ENCODE results near the gene FNDC8. TPM values are rescaled to one million over a fixed set of nuclear protein-coding genes. Genes with fewer than 3 reads are reported as not detected.
"Not testable (repeated sequence)": the region's sequence is repeated elsewhere in the genome, so short reads cannot be mapped to it uniquely, and the experiment has no call there.

Gene FNDC8
- total RNA-seq, 2 experiments from 2014 or later, result not detected

- no peaks in the 10 kb centered on the region for H3K9me3 Mint-ChIP-seq
- H3K4me1 Mint-ChIP-seq (ENCODE audit: low read depth), result peaks cover 52% of the 10 kb centered on the region
- intact Hi-C loops (cut with micrococcal nuclease), result loop anchor here (2.0 to 5.0 kb wide), 2 partner anchors 81 to 376 kb away; partner anchors contain the start of genes SLFN12L and SLFN5
- H3K36me3 Mint-ChIP-seq, result no peaks in the 10 kb centered on the region
- POLR2A ChIA-PET, result interaction anchor here (0.9 kb wide), 1 partner anchor 212 kb away, joined by 3 read pairs; the partner anchor contains the start of gene SLFN11
- H3K27me3 Mint-ChIP-seq, result no peaks in the 10 kb centered on the region
- CTCF ChIA-PET, result interaction anchor here (0.9 to 1.1 kb wide), 2 partner anchors 8 to 10 kb away, joined by 3 read pairs; no protein-coding TSS in a partner anchor
- DNase-seq, result peak; percentile 26
- peak overlapping the region; percentile 46 for H3K27ac Mint-ChIP-seq
- H3K4me3 Mint-ChIP-seq, result peak overlapping the region; percentile 28
These were observed 39.9 kb downstream of the FNDC8 start for GRCh38 chr17:35161281-35161761.

DNA sequence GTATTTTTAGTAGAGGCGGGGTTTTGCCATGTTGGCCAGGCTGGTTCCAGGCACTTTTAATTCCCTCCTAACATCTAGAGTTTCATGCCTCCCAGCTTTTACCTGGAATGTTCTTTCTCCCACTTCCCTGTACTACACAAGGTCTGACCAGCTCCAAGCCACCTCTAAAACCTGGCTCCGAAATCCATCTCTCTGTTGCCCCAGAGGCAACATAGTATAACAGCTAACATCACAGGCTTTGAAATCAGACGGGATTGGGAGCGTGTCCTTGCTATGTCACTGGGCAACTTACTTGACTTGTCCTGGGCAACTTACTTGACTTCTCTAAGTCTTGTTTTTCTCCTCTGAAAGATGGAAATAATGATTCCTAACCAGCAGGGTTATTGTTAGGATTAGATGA is 41.3 kb downstream of the FNDC8 start:
- no peaks in the 10 kb centered on the region for H3K9me3 Mint-ChIP-seq
- DNase-seq, result no peak
- peaks cover 55% of the 10 kb centered on the region for H3K4me1 Mint-ChIP-seq (ENCODE audit: low read depth)
- no peak overlapping the region for H3K4me3 Mint-ChIP-seq
- no peak overlapping the region for H3K27ac Mint-ChIP-seq
- ChIA-PET POLR2A (no interaction called here), CTCF (no interaction called here)
- H3K36me3 Mint-ChIP-seq, result no peaks in the 10 kb centered on the region
- no peaks in the 10 kb centered on the region for H3K27me3 Mint-ChIP-seq
- intact Hi-C loops (cut with micrococcal nuclease), result loop anchor here (5.0 kb wide), 1 partner anchor 375 kb away; the partner anchor contains the start of gene SLFN12L

GRCh38 chr17:35163886-35164285 is 42.5 kb downstream of the FNDC8 start:
- POLR2A ChIA-PET, result no interaction called here

GRCh38 chr17:35164716-35165115 is 43.3 kb downstream of the FNDC8 start:
- peaks cover 53% of the 10 kb centered on the region for H3K4me1 Mint-ChIP-seq (ENCODE audit: low read depth)

More at GRCh38 chr17:35163886-35164285, 42.5 kb downstream of the FNDC8 start:
- H3K27me3 Mint-ChIP-seq, result no peaks in the 10 kb centered on the region
- intact Hi-C loops (cut with micrococcal nuclease), result loop anchor here (5.0 kb wide), 1 partner anchor 373 kb away; the partner anchor contains the start of gene SLFN12L
- H3K27ac Mint-ChIP-seq, result no peak overlapping the region
- peaks cover 59% of the 10 kb centered on the region for H3K4me1 Mint-ChIP-seq (ENCODE audit: low read depth)
- no peak for DNase-seq
- CTCF ChIA-PET, result interaction anchor here (1.2 kb wide), 1 partner anchor 75 kb away, joined by 3 read pairs; no protein-coding TSS in a partner anchor
- no peaks in the 10 kb centered on the region for H3K36me3 Mint-ChIP-seq
- H3K9me3 Mint-ChIP-seq, result no peaks in the 10 kb centered on the region
- H3K4me3 Mint-ChIP-seq, result no peak overlapping the region

DNA sequence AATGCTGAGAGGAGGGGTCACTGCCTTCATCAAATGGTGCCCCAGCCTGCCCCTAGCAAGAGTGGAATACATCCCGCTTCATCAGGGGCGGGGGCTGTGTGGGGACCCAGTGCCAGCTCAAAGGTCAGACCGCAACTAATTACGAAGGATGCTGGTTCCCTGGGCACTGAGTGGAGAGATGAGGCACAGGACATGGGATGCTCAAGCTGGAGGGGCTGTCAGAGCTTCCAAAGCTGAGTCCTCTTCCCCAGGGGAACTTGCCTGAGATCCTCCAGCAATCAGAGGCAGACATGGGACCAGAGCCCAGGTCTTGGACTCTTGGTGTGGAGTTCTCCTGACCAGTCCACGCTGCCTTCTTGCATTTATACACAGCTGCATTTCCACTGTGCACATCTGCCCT is 45.1 kb downstream of the FNDC8 start:
- Mint-ChIP-seq H3K4me1 (ENCODE audit: low read depth) (peaks cover 35% of the 10 kb centered on the region), H3K27ac (no peak overlapping the region), H3K36me3 (no peaks in the 10 kb centered on the region), H3K9me3 (no peaks in the 10 kb centered on the region), H3K4me3 (no peak overlapping the region), H3K27me3 (no peaks in the 10 kb centered on the region)
- intact Hi-C loops (cut with micrococcal nuclease), result no loop called here
- no peak for DNase-seq
- ChIA-PET CTCF (interaction anchor here (0.8 kb wide), 1 partner anchor 447 kb away, joined by 3 read pairs; no protein-coding TSS in a partner anchor), POLR2A (no interaction called here)

More at GRCh38 chr17:35164716-35165115, 43.3 kb downstream of the FNDC8 start:
- Mint-ChIP-seq H3K36me3 (no peaks in the 10 kb centered on the region), H3K9me3 (no peaks in the 10 kb centered on the region), H3K4me3 (no peak overlapping the region), H3K27ac (no peak overlapping the region), H3K27me3 (no peaks in the 10 kb centered on the region)
- CTCF ChIA-PET, result interaction anchor here (1.2 to 1.5 kb wide), 3 partner anchors 11 to 744 kb away, joined by 3 read pairs; no protein-coding TSS in a partner anchor
- no peak for DNase-seq
- POLR2A ChIA-PET, result no interaction called here
- intact Hi-C loops (cut with micrococcal nuclease), result loop anchor here (5.0 kb wide), 1 partner anchor 373 kb away; the partner anchor contains the start of gene SLFN12L

- DNase-seq, result no peak
- intact Hi-C loops (cut with micrococcal nuclease), result no loop called here
- H3K4me3 Mint-ChIP-seq, result no peak overlapping the region
- ChIA-PET POLR2A (no interaction called here), CTCF (interaction anchor here (0.8 kb wide), 1 partner anchor 446 kb away, joined by 3 read pairs; no protein-coding TSS in a partner anchor)
- no peak overlapping the region for H3K27ac Mint-ChIP-seq
- H3K4me1 Mint-ChIP-seq (ENCODE audit: low read depth), result peaks cover 34% of the 10 kb centered on the region
- H3K9me3 Mint-ChIP-seq, result no peaks in the 10 kb centered on the region
- no peaks in the 10 kb centered on the region for H3K36me3 Mint-ChIP-seq
- H3K27me3 Mint-ChIP-seq, result no peaks in the 10 kb centered on the region
These were observed 45.6 kb downstream of the FNDC8 start for GRCh38 chr17:35167046-35167445.

DNA sequence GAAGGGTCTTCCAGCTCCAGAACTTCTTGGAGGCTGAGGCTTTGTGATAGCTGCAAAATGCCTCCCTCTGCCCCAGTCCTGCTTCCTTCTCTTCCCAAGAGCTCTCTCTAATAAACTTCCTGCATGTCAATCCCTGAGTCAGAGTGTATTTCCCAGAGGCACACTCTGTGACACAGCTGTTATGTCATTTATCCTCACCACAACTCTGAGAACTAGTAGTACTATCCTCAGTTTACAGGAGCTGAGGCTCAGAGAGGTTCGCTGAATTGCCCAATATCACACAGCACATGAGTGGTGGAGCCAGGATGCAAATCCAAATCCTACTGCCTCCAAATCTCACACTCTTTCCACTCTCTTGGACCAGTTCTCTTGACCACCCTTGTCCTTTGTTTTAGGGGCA is 46.3 kb downstream of the FNDC8 start:
- ChIA-PET CTCF (interaction anchor here (2.1 kb wide), 1 partner anchor 24 kb away, joined by 6 read pairs; no protein-coding TSS in a partner anchor), POLR2A (no interaction called here)
- H3K27ac Mint-ChIP-seq, result no peak overlapping the region
- no peaks in the 10 kb centered on the region for H3K9me3 Mint-ChIP-seq
- intact Hi-C loops (cut with micrococcal nuclease), result no loop called here
- H3K4me3 Mint-ChIP-seq, result no peak overlapping the region
- H3K4me1 Mint-ChIP-seq (ENCODE audit: low read depth), result peaks cover 33% of the 10 kb centered on the region
- no peaks in the 10 kb centered on the region for H3K27me3 Mint-ChIP-seq
- H3K36me3 Mint-ChIP-seq, result no peaks in the 10 kb centered on the region
- no peak for DNase-seq

GRCh38 chr17:35169835-35170363 is 48.5 kb downstream of the FNDC8 start:
- peaks cover 30% of the 10 kb centered on the region for H3K4me1 Mint-ChIP-seq (ENCODE audit: low read depth)
- intact Hi-C loops (cut with micrococcal nuclease), result loop anchor here (5.0 kb wide), 1 partner anchor 142 kb away; no protein-coding TSS in a partner anchor
- H3K27me3 Mint-ChIP-seq, result no peaks in the 10 kb centered on the region
- H3K4me3 Mint-ChIP-seq, result no peak overlapping the region
- POLR2A ChIA-PET, result interaction anchor here (1.1 kb wide), 1 partner anchor 69 kb away, joined by 4 read pairs; no protein-coding TSS in a partner anchor
- CTCF ChIA-PET, result interaction anchor here (1.2 to 1.3 kb wide), 2 partner anchors 9 to 143 kb away, joined by 3 to 4 read pairs; no protein-coding TSS in a partner anchor
- peak; percentile 4 for DNase-seq
- no peak overlapping the region for H3K27ac Mint-ChIP-seq
- H3K36me3 Mint-ChIP-seq, result no peaks in the 10 kb centered on the region
- H3K9me3 Mint-ChIP-seq, result no peaks in the 10 kb centered on the region

DNA sequence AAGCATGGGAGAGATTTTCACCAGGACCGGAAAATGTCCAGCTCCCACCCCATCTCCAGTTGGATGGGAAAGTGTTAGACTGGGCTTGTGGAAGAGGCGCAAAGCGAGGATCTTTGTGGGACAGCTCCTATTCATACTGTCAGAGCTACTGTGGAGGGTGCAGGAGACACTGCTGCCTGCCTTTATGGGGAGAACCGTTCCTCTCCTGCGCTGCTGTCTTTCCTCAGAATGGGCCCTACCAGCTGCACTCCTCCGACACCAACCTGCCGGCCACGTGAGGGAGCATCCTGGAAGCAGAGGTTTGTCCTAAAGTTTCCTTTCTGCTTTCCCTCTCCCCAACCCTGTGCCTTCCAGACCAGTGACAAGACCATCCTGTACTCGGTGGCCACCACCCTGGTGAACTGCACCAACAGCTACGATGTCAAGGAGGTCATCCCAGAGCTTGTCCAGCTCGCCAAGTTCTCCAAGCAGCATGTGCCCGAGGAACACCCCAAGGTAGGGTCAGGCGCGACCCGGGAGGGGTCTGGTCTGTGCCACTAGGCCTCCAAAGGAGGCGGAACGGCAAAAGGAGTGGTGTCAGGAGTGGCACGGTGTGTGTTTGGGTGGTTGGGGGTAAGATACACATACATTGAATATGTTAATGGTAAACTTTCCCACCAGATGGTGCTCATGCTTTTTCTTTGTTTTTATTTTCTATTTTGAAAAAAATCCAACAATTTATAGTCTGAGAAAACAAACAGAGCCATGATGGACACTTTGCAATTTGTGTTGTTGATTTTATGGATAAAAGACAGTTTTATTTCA is 49.8 kb downstream of the FNDC8 start:
- no peak overlapping the region for H3K4me3 Mint-ChIP-seq
- CTCF ChIA-PET, result interaction anchor here (0.6 to 1.5 kb wide), 11 partner anchors 10 to 576 kb away, joined by 3 to 6 read pairs (median 3); partner anchors contain the start of gene SLFN5
- H3K4me1 Mint-ChIP-seq (ENCODE audit: low read depth), result peaks cover 33% of the 10 kb centered on the region

GRCh38 chr17:35171834-35172233 is 50.4 kb downstream of the FNDC8 start:
- Mint-ChIP-seq H3K27me3 (no peaks in the 10 kb centered on the region), H3K9me3 (no peaks in the 10 kb centered on the region), H3K36me3 (no peaks in the 10 kb centered on the region), H3K4me3 (no peak overlapping the region), H3K27ac (no peak overlapping the region), H3K4me1 (ENCODE audit: low read depth) (peaks cover 34% of the 10 kb centered on the region)
- ChIA-PET POLR2A (interaction anchor here (0.7 kb wide), 1 partner anchor 365 kb away, joined by 3 read pairs; no protein-coding TSS in a partner anchor), CTCF (interaction anchor here (1.0 to 1.5 kb wide), 2 partner anchors 71 to 368 kb away, joined by 3 to 4 read pairs; partner anchors contain the start of gene SLFN5)
- intact Hi-C loops (cut with micrococcal nuclease), result loop anchor here (1.0 to 5.0 kb wide), 3 partner anchors 70 to 361 kb away; no protein-coding TSS in a partner anchor
- no peak for DNase-seq

More for the DNA sequence above, 49.8 kb downstream of the FNDC8 start:
- Mint-ChIP-seq H3K27ac (peak overlapping the region; percentile 38), H3K36me3 (no peaks in the 10 kb centered on the region), H3K27me3 (no peaks in the 10 kb centered on the region), H3K9me3 (no peaks in the 10 kb centered on the region)
- intact Hi-C loops (cut with micrococcal nuclease), result loop anchor here (1.0 to 5.0 kb wide), 3 partner anchors 71 to 362 kb away; no protein-coding TSS in a partner anchor
- peak; percentile 10 for DNase-seq
- POLR2A ChIA-PET, result interaction anchor here (0.5 to 1.1 kb wide), 3 partner anchors 68 to 418 kb away, joined by 3 to 4 read pairs (median 3); no protein-coding TSS in a partner anchor

GRCh38 chr17:35172321-35172720 is 50.9 kb downstream of the FNDC8 start:
- H3K9me3 Mint-ChIP-seq, H3K36me3 Mint-ChIP-seq, CTCF ChIA-PET, POLR2A ChIA-PET, H3K4me3 Mint-ChIP-seq, H3K27me3 Mint-ChIP-seq, H3K27ac Mint-ChIP-seq: not testable (repeated sequence)
- H3K4me1 Mint-ChIP-seq (ENCODE audit: low read depth), result peaks cover 39% of the 10 kb centered on the region
- peak; percentile 8 for DNase-seq
- intact Hi-C loops (cut with micrococcal nuclease), result loop anchor here (5.0 kb wide), 1 partner anchor 140 kb away; no protein-coding TSS in a partner anchor
